ENCODE data around the gene GPC6.

The GPC6 gene

DNA sequence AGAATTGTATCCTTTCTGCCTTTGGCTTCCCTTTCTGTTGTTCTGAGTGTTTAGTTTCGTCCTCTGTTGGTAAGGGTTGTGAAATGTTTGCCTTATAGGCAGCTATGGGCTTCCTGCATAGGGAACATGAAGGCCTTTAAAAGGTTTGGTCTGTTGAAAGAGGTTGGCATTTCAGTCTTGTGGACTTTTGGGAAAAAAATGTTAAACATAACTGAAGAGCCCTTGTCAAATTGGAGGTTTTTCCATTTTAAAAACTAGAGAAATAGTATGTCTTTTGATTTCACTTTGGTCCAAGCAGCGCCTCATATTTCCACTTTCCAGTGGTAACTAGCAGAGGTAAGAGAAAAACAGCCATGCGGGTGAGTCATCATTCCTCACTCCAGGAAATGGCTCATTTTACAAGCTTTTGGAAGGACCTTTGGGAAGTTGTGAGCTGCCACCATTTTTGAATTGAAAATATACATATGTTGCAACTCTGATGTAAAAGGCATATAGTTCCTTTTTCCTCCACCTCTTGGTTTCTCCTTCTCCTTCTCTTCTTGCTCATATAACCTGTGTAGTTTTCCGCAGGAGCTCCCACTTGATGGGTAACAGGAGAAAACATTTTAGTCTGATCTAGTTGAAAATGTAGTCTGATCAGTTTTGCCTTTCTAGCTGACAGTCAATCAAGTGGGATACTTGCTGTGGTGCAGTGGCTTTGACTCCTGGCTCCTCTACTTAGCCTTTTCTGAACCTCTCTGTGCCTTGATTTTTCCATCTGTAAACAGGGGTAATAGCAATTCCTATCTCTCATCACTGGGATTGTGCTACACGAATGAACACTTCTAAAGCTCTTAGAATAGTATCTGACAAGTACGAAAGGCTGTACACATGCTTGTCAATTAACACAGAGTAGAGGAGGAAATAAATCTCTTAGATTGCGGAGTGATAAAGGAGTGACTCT, 23.0 kb downstream of the GPC6 start:
- Histone ChIP-seq H3K4me1 (ENCODE audit: control insufficient read depth, insufficient read depth, low read length) (no peaks in the 10 kb centered on the region), H3K36me3 (ENCODE audit: control insufficient read depth in 2 of 2, insufficient read depth in 1 of 2, low read length in 2 of 2) (no peaks in the 10 kb centered on the region), H3K4me3 (ENCODE audit: low read depth, low read length) (no peak overlapping the region), H3K27ac (ENCODE audit: extremely low read depth, low read depth, low read length) (no peak overlapping the region), H3K9me3 (ENCODE audit: control insufficient read depth, insufficient read depth, low read depth, low read length) (no peaks in the 10 kb centered on the region)
- ChIA-PET CTCF (no interaction called here), POLR2A (no interaction called here)
- TF ChIP-seq PRDM1 (tag by site-specific recombination; IDR thresholded peaks at IDR 0.05), result peak; percentile 65
- TF ChIP-seq SETDB1 (IDR thresholded peaks at IDR 0.05; ENCODE audit: insufficient read length, low read length), result peak; percentile 73
- TF ChIP-seq ZNF239 (tag by site-specific recombination; IDR thresholded peaks at IDR 0.05), result no peak
- TF ChIP-seq AEBP2 (tag by site-specific recombination; IDR thresholded peaks at IDR 0.05; ENCODE audit: borderline replicate concordance), result no peak
- no peak for TF ChIP-seq ZSCAN18 (tag by site-specific recombination; IDR thresholded peaks at IDR 0.05)
- TF ChIP-seq, protein P1, sequence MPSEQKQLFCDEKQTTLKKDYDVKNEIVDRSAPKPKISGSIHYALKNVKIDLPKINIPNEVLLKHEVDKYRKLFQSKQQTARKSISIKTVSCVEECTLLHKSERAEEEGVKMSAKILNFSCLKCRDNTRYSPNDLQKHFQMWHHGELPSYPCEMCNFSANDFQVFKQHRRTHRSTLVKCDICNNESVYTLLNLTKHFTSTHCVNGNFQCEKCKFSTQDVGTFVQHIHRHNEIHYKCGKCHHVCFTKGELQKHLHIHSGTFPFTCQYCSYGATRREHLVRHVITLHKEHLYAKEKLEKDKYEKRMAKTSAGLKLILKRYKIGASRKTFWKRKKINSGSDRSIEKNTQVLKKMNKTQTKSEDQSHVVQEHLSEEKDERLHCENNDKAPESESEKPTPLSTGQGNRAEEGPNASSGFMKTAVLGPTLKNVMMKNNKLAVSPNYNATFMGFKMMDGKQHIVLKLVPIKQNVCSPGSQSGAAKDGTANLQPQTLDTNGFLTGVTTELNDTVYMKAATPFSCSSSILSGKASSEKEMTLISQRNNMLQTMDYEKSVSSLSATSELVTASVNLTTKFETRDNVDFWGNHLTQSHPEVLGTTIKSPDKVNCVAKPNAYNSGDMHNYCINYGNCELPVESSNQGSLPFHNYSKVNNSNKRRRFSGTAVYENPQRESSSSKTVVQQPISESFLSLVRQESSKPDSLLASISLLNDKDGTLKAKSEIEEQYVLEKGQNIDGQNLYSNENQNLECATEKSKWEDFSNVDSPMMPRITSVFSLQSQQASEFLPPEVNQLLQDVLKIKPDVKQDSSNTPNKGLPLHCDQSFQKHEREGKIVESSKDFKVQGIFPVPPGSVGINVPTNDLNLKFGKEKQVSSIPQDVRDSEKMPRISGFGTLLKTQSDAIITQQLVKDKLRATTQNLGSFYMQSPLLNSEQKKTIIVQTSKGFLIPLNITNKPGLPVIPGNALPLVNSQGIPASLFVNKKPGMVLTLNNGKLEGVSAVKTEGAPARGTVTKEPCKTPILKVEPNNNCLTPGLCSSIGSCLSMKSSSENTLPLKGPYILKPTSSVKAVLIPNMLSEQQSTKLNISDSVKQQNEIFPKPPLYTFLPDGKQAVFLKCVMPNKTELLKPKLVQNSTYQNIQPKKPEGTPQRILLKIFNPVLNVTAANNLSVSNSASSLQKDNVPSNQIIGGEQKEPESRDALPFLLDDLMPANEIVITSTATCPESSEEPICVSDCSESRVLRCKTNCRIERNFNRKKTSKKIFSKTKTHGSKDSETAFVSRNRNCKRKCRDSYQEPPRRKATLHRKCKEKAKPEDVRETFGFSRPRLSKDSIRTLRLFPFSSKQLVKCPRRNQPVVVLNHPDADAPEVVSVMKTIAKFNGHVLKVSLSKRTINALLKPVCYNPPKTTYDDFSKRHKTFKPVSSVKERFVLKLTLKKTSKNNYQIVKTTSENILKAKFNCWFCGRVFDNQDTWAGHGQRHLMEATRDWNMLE (tag by site-specific recombination; conservative IDR thresholded peaks at IDR 0.05; ENCODE audit: low read depth), result peak; percentile 32; the same call in 1 of the 2 replicates
- TF ChIP-seq IKZF3 (tag by site-specific recombination; IDR thresholded peaks at IDR 0.05), result peak; percentile 33; the same call in 1 of the 2 replicates
- no peak for TF ChIP-seq ZNF266 (tag by site-specific recombination; IDR thresholded peaks at IDR 0.05; ENCODE audit: low read depth)
- TF ChIP-seq ZNF140 (tag by site-specific recombination; IDR thresholded peaks at IDR 0.05), result no peak
- 0 out of 2 replicates have a peak, but pooled peaks have one; percentile 22 for TF ChIP-seq YY1 (tag by site-specific recombination; IDR thresholded peaks at IDR 0.05)
- TF ChIP-seq ZNF433 (tag by site-specific recombination; IDR thresholded peaks at IDR 0.05; ENCODE audit: low read depth), result no peak
- TF ChIP-seq ZNF184 (tag by site-specific recombination; IDR thresholded peaks at IDR 0.05), result peak; percentile 34; the same call in 1 of the 2 replicates
- TF ChIP-seq TRIM28 (IDR thresholded peaks at IDR 0.05; ENCODE audit: borderline replicate concordance, low read length), result 0 out of 2 replicates have a peak, but pooled peaks have one; percentile 3
- peak; percentile 85 for TF ChIP-seq ZNF133 (tag by site-specific recombination; IDR thresholded peaks at IDR 0.05)
- TF ChIP-seq HOXD13 (CRISPR knock-in tag; IDR thresholded peaks at IDR 0.05; ENCODE audit: borderline replicate concordance), result no peak
- 0 out of 2 replicates have a peak, but pooled peaks have one; percentile 16 for TF ChIP-seq ZBTB17 (tag by site-specific recombination; IDR thresholded peaks at IDR 0.05)
- TF ChIP-seq PRDM6 (tag by site-specific recombination; IDR thresholded peaks at IDR 0.05), result peak; percentile 89
- TF ChIP-seq, protein P2, sequence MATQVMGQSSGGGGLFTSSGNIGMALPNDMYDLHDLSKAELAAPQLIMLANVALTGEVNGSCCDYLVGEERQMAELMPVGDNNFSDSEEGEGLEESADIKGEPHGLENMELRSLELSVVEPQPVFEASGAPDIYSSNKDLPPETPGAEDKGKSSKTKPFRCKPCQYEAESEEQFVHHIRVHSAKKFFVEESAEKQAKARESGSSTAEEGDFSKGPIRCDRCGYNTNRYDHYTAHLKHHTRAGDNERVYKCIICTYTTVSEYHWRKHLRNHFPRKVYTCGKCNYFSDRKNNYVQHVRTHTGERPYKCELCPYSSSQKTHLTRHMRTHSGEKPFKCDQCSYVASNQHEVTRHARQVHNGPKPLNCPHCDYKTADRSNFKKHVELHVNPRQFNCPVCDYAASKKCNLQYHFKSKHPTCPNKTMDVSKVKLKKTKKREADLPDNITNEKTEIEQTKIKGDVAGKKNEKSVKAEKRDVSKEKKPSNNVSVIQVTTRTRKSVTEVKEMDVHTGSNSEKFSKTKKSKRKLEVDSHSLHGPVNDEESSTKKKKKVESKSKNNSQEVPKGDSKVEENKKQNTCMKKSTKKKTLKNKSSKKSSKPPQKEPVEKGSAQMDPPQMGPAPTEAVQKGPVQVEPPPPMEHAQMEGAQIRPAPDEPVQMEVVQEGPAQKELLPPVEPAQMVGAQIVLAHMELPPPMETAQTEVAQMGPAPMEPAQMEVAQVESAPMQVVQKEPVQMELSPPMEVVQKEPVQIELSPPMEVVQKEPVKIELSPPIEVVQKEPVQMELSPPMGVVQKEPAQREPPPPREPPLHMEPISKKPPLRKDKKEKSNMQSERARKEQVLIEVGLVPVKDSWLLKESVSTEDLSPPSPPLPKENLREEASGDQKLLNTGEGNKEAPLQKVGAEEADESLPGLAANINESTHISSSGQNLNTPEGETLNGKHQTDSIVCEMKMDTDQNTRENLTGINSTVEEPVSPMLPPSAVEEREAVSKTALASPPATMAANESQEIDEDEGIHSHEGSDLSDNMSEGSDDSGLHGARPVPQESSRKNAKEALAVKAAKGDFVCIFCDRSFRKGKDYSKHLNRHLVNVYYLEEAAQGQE (tag by site-specific recombination; IDR thresholded peaks at IDR 0.05), result no peak
- TF ChIP-seq EGR2 (tag by site-specific recombination; IDR thresholded peaks at IDR 0.05; ENCODE audit: low read depth), result no peak
- TF ChIP-seq, protein P3, sequence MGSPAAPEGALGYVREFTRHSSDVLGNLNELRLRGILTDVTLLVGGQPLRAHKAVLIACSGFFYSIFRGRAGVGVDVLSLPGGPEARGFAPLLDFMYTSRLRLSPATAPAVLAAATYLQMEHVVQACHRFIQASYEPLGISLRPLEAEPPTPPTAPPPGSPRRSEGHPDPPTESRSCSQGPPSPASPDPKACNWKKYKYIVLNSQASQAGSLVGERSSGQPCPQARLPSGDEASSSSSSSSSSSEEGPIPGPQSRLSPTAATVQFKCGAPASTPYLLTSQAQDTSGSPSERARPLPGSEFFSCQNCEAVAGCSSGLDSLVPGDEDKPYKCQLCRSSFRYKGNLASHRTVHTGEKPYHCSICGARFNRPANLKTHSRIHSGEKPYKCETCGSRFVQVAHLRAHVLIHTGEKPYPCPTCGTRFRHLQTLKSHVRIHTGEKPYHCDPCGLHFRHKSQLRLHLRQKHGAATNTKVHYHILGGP (tag by site-specific recombination; IDR thresholded peaks at IDR 0.05), result 0 out of 2 replicates have a peak, but pooled peaks have one; percentile 23
- TF ChIP-seq ZNF660 (tag by site-specific recombination; IDR thresholded peaks at IDR 0.05), result 0 out of 2 replicates have a peak, but pooled peaks have one; percentile 48
